Psoas muscle (tissue), 8 donors: ENCODE measurements around the gene TPRN. TPM values are rescaled to one million over a fixed set of nuclear protein-coding genes. Genes with fewer than 3 reads are reported as not detected.

Source experiments
- ATAC-seq, 4 donors: fragments of 200-7000 bp; cut with Tn5 transposase; one replicate each; pipeline ENCODE4 v1.9.1; 2020; ENCODE audit warnings: moderate library complexity in 3 of 4, mild to moderate bottlenecking in 2 of 4
- DNase-seq, 2 donors: peaks; one replicate each; pipeline ENCODE4 v3.0.0-alpha.2; 2020
- H3K27ac ChIP-seq: fragments of 200-600 bp; one replicate; pipeline ENCODE4 v1.8.0; 2022
- H3K27me3 ChIP-seq, 3 donors: fragments of 200-600 bp in 1 of 3; one replicate each; pipeline versions ENCODE4 v1.6.1 to v1.8.0; 2013 to 2022; ENCODE audit warnings: low read length in 2 of 3, mild to moderate bottlenecking in 2 of 3, moderate library complexity in 1 of 3; ENCODE audit not compliant: insufficient read depth in 3 of 3
- H3K36me3 ChIP-seq, 2 donors: fragments of 200-600 bp in 1 of 2; one replicate each; pipeline versions ENCODE4 v1.6.1 to v1.8.0; 2013 to 2022; ENCODE audit warnings: low read depth in 1 of 2, mild to moderate bottlenecking in 1 of 2, moderate library complexity in 1 of 2; ENCODE audit not compliant: insufficient read depth in 1 of 2
- H3K4me1 ChIP-seq: fragments of 200-600 bp; one replicate; pipeline ENCODE4 v1.8.0; 2022
- H3K4me3 ChIP-seq: fragments of 200-600 bp; one replicate; pipeline ENCODE4 v1.8.0; 2022; ENCODE audit warnings: mild to moderate bottlenecking
- H3K9me3 ChIP-seq: fragments of 200-600 bp; one replicate; pipeline ENCODE4 v1.8.0; 2022
- WGBS, 3 donors: extraction: QIAGEN DNeasy Blood & Tissue Kit; methylation state at CpG; one replicate each; pipeline versions ENCODE4 v1.1.6 to v1.1.7; 2013; 5-methylcytosine and 5-hydroxymethylcytosine counted together
- intact Hi-C, 2 donors: fragments of 100-400 bp; cut with DNase I; formaldehyde crosslinking; loops; one replicate each; pipeline versions ENCODE4 v1.11.0 to v1.14.2; 2022
- polyA plus RNA-seq, 3 donors: library from polyadenylated mRNA; stranded (reverse); fragments of 200-250 nt; gene quantifications; one replicate each; pipeline ENCODE4 v1.2.3, GENCODE V29; 2013
- total RNA-seq, 4 donors: library from RNA; stranded (reverse); fragmentation: NEBNext Ultra II Directional in 2 of 4; extraction: Animal tissue kit (Norgen Biotek cat#: 25700) in 2 of 4; gene quantifications; one replicate each; pipeline versions ENCODE4 v1.2.1 to v1.2.4, GENCODE V29; 2021 to 2023
- TF ChIP-seq, protein P1 (sequence below): fragments of 200-600 bp; IDR thresholded peaks from one replicate; pipeline ENCODE4 v1.8.0; 2022; ENCODE audit warnings: antibody characterized with exemption
- donor health status: healthy with polysubstance abuse.
- donor health status: DM: no; HTN: no; CAD: no; lungs with moderate emphysema.
- donor health status: Bipolar disorder and iron deficiency.
- donor health status: healthy.
- donor health status: DM: yes; HTN: yes; CAD: no.
- donor health status: DM: no; HTN: no; CAD: no.
- donor health status: DM: no; HTN: no; CAD: no.
- donor health status: DM: yes; HTN: yes; CAD: no.

Gene TPRN
- total and polyA plus RNA-seq, 7 donors, result 3.6 to 11.3 (median 8.6) TPM

DNA sequence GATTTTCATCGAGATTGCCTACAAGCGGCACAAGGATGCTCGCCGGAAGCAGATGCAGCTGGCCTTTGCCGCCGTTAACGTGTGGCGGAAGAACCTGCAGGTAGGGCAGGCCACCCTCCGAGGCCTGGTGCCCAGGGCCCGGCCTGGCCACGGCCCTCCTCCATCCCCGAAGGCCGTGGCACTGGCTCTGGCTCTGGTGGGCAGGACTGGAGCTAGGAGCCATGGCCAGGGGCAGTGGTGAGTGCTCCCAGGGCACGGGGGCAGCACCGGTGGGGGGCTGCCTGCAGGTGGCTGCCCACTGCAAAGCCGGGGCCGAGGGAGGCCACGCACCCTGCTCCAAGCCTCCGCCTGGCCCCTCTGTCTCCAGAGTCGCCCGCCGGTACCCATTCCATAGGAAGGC is 36.7 kb downstream of the TPRN start:
- TF ChIP-seq, protein P1, sequence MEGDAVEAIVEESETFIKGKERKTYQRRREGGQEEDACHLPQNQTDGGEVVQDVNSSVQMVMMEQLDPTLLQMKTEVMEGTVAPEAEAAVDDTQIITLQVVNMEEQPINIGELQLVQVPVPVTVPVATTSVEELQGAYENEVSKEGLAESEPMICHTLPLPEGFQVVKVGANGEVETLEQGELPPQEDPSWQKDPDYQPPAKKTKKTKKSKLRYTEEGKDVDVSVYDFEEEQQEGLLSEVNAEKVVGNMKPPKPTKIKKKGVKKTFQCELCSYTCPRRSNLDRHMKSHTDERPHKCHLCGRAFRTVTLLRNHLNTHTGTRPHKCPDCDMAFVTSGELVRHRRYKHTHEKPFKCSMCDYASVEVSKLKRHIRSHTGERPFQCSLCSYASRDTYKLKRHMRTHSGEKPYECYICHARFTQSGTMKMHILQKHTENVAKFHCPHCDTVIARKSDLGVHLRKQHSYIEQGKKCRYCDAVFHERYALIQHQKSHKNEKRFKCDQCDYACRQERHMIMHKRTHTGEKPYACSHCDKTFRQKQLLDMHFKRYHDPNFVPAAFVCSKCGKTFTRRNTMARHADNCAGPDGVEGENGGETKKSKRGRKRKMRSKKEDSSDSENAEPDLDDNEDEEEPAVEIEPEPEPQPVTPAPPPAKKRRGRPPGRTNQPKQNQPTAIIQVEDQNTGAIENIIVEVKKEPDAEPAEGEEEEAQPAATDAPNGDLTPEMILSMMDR, result no peak
- Histone ChIP-seq H3K27me3 (peaks cover 0 to 96% (median 61%) of the 10 kb centered on the region in 3 donors), H3K27ac (no peak overlapping the region), H3K4me1 (peaks cover 17% of the 10 kb centered on the region), H3K36me3 (no peaks in the 10 kb centered on the region), H3K4me3 (no peak overlapping the region), H3K9me3 (no peaks in the 10 kb centered on the region)
- intact Hi-C loops, result no loop called here
- WGBS, 3 donors, result 78 to 79% (median 78%) methylated on average over 18 to 22 of the region's 22 CpGs
- no peak for ATAC-seq
- no peak for DNase-seq

DNA sequence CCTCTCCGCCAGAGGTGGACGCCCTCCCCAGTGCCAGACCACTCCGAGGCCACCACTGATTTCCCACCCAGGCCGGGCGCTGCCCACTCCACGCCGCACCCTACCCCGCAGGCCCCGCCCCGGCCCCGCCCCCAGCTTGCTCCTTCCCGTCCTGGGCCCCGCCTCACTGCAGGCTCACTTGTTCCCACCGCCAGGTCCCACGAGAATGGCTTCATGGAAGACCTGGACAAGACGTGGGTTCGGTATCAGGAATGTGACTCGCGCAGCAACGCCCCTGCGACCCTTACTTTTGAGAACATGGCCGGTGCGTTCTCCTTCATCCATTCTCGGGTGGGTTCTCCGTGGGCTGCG is 37.2 kb downstream of the TPRN start:
- ATAC-seq, result no peak
- H3K27me3 ChIP-seq, result peaks cover 0 to 96% (median 60%) of the 10 kb centered on the region in 3 donors
- H3K4me3 ChIP-seq, result peak overlapping the region; percentile 45

DNA sequence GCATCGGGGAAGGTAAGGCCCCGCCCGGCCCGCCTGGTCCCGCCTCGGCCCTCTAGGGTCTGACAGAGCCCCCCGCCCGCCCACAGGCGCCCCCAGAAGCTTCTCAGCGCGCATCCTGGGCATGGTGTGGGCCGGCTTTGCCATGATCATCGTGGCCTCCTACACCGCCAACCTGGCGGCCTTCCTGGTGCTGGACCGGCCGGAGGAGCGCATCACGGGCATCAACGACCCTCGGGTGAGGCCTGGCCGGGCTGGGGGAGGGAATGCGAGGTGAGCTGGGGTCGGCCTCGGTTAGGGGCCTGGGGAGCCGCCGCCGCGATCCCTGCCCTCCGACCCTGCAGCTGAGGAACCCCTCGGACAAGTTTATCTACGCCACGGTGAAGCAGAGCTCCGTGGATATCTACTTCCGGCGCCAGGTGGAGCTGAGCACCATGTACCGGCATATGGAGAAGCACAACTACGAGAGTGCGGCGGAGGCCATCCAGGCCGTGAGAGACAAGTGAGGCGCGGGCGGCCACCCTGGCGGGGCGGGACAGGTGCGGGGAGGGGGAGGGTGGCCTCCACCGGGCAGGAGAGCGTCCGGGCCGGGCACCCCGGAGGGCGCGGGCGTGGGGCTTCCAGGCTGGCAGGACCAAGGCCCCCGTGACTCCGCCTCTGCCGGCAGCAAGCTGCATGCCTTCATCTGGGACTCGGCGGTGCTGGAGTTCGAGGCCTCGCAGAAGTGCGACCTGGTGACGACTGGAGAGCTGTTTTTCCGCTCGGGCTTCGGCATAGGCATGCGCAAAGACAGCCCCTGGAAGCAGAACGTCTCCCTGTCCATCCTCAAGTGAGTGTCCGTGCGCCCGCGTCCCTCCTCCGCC is 37.8 kb downstream of the TPRN start:
- TF ChIP-seq, protein P1, result peak; percentile 25
- peak overlapping the region; percentile 45 for H3K4me3 ChIP-seq
- intact Hi-C loops, result no loop called here
- H3K9me3 ChIP-seq, result no peaks in the 10 kb centered on the region
- DNase-seq (no peak), ATAC-seq (peak; percentile 20 to 82 (median 74))
- peaks cover 8% of the 10 kb centered on the region for H3K4me1 ChIP-seq
- H3K27me3 ChIP-seq, result peaks cover 0 to 96% (median 55%) of the 10 kb centered on the region in 3 donors
- H3K27ac ChIP-seq, result no peak overlapping the region
- H3K36me3 ChIP-seq, result no peaks in the 10 kb centered on the region
- 4 to 5% (median 4%) methylated on average over 64 to 74 of the region's 74 CpGs for WGBS, 3 donors

More for the DNA sequence above, 37.2 kb downstream of the TPRN start:
- H3K27ac ChIP-seq, result no peak overlapping the region
- H3K4me1 ChIP-seq, result peaks cover 14% of the 10 kb centered on the region
- H3K9me3 ChIP-seq, result no peaks in the 10 kb centered on the region
- no peaks in the 10 kb centered on the region for H3K36me3 ChIP-seq
- DNase-seq, result no peak
- 23 to 28% (median 28%) methylated on average over 24 to 26 of the region's 26 CpGs for WGBS, 3 donors
- TF ChIP-seq, protein P1, result no peak
- intact Hi-C loops, result no loop called here

DNA sequence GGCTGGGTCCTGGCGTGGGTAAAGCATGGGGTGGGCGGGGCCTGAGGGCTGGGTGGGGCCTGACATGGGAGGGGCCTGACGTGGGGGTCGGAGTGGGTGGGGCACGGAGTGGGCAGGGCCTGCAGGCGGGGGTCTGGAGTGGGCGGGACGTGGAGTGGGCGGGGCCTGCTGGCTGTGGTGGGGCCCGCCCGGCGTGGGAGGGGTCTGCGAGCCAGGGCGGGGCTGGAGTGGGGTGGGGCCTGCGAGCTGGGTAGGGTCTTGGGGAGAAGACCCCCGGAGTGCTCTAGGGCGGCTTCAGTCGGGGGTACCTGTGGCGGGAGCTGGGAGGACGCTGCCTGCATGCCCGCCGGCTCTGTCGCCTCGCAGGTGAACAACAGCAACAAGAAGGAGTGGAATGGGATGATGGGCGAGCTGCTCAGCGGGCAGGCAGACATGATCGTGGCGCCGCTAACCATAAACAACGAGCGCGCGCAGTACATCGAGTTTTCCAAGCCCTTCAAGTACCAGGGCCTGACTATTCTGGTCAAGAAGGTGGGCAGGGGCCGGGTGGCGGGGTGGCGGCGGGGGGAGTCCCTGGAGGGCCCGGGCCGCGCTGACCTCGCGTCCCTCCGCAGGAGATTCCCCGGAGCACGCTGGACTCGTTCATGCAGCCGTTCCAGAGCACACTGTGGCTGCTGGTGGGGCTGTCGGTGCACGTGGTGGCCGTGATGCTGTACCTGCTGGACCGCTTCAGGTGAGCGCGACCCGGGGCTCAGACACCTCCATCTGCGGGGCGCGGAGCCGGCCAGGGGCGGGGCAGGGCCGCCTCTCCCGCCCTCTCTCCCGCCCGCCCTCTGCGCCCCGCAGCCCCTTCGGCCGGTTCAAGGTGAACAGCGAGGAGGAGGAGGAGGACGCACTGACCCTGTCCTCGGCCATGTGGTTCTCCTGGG is 38.7 kb downstream of the TPRN start:
- no peak for DNase-seq
- H3K4me1 ChIP-seq, result peaks cover 6% of the 10 kb centered on the region

More for the DNA sequence above, 38.7 kb downstream of the TPRN start:
- Histone ChIP-seq H3K9me3 (no peaks in the 10 kb centered on the region), H3K4me3 (no peak overlapping the region), H3K36me3 (no peaks in the 10 kb centered on the region), H3K27me3 (peaks cover 0 to 96% (median 57%) of the 10 kb centered on the region in 3 donors), H3K27ac (no peak overlapping the region)
- ATAC-seq, result peak in 1 of 4 donors; percentile 9
- intact Hi-C loops, result no loop called here
- 3 to 5% (median 4%) methylated on average over 55 to 69 of the region's 71 CpGs for WGBS, 3 donors
- TF ChIP-seq, protein P1, result no peak
